Cardiac muscle cell (in vitro differentiated cells and primary cell): Measurements from ENCODE around the gene PRSS21. TPM values are rescaled to one million over a fixed set of nuclear protein-coding genes. Genes with fewer than 3 reads are reported as not detected.

Experiments
- DNase-seq, 2 donors: peaks; one replicate each; pipeline versions ENCODE4 v3.0.0 to v3.0.0-alpha.2; 2010 to 2017; ENCODE audit warnings: low read depth in 1 of 2, low spot score in 1 of 2
- H3K27ac ChIP-seq: fragments of 200-600 bp; sonication (generic); 2 replicates; pipeline ENCODE4 v1.5.1; 2016
- H3K27me3 ChIP-seq: fragments of 200-600 bp; sonication (generic); 2 replicates; pipeline ENCODE4 v1.6.0; 2016; ENCODE audit warnings: control low read depth
- H3K36me3 ChIP-seq: fragments of 200-600 bp; sonication (generic); 2 replicates; pipeline ENCODE4 v1.5.1; 2016; ENCODE audit warnings: control low read depth
- H3K4me1 ChIP-seq: fragments of 200-600 bp; sonication (generic); 2 replicates; pipeline ENCODE4 v1.8.1; 2017; ENCODE audit warnings: low read depth, mild to moderate bottlenecking, mixed run types
- H3K4me3 ChIP-seq: fragments of 200-600 bp; sonication (generic); 2 replicates; pipeline ENCODE4 v1.5.1; 2016; ENCODE audit warnings: mild to moderate bottlenecking
- H3K9me3 ChIP-seq: fragments of 200-600 bp; sonication (generic); 2 replicates; pipeline ENCODE4 v1.5.1; 2017; ENCODE audit warnings: low read depth, mild to moderate bottlenecking, control low read depth
- CTCF ChIP-seq: IDR thresholded peaks from 2 replicates; pipeline ENCODE4 v1.5.1; 2012; ENCODE audit warnings: low read depth, mild to moderate bottlenecking, low read length
- polyA plus RNA-seq: library from polyadenylated mRNA; unstranded; fragments of >200 nt; fragmentation: Nextera tagmentation; extraction: Ambion mirVana; gene quantifications from 2 replicates; pipeline ENCODE4 v1.2.1, GENCODE V29; 2016
- total RNA-seq: library from RNA; depleted of rRNA; stranded (reverse); fragments of >200 nt; gene quantifications from 2 replicates; pipeline ENCODE4 v1.2.3, GENCODE V29; 2016

The PRSS21 gene
- total and polyA plus RNA-seq, 2 experiments from 2014 or later = not detected

GRCh38 chr16:2842340-2843000 lies 25.4 kb downstream of the PRSS21 start:
- H3K27ac ChIP-seq = no peak overlapping the region
- H3K4me3 ChIP-seq = no peak overlapping the region
- TF ChIP-seq CTCF = peak; percentile 47
- no peaks in the 10 kb centered on the region for H3K4me1 ChIP-seq
- peaks cover 5% of the 10 kb centered on the region for H3K27me3 ChIP-seq
- H3K36me3 ChIP-seq = no peaks in the 10 kb centered on the region
- no peaks in the 10 kb centered on the region for H3K9me3 ChIP-seq
- DNase-seq = peak; percentile 14 to 54

- Histone ChIP-seq H3K4me1 (no peaks in the 10 kb centered on the region), H3K4me3 (no peak overlapping the region), H3K27me3 (peaks cover 5% of the 10 kb centered on the region), H3K27ac (no peak overlapping the region), H3K36me3 (no peaks in the 10 kb centered on the region), H3K9me3 (no peaks in the 10 kb centered on the region)
- no peak for TF ChIP-seq CTCF
- DNase-seq = no peak
These were observed 26.5 kb downstream of the PRSS21 start for GRCh38 chr16:2843526-2843925.

GRCh38 chr16:2845116-2845515 lies 28.1 kb downstream of the PRSS21 start:
- Histone ChIP-seq H3K27me3 (peaks cover 9% of the 10 kb centered on the region), H3K36me3 (no peaks in the 10 kb centered on the region), H3K9me3 (no peaks in the 10 kb centered on the region), H3K4me1 (no peaks in the 10 kb centered on the region), H3K4me3 (no peak overlapping the region), H3K27ac (no peak overlapping the region)
- no peak for DNase-seq
- no peak for TF ChIP-seq CTCF

GRCh38 chr16:2846511-2847310 lies 29.7 kb downstream of the PRSS21 start:
- Histone ChIP-seq H3K4me1 (no peaks in the 10 kb centered on the region), H3K9me3 (no peaks in the 10 kb centered on the region), H3K4me3 (no peak overlapping the region), H3K27me3 (peaks cover 9% of the 10 kb centered on the region), H3K27ac (no peak overlapping the region), H3K36me3 (no peaks in the 10 kb centered on the region)
- peak in 1 of 2 donors; percentile 16 for DNase-seq
- no peak for TF ChIP-seq CTCF

- peaks cover 7% of the 10 kb centered on the region for H3K27me3 ChIP-seq
- TF ChIP-seq CTCF = no peak
These were observed 32.1 kb downstream of the PRSS21 start for GRCh38 chr16:2848933-2849725.

More at GRCh38 chr16:2848933-2849725, 32.1 kb downstream of the PRSS21 start:
- no peaks in the 10 kb centered on the region for H3K9me3 ChIP-seq
- no peak overlapping the region for H3K4me3 ChIP-seq
- no peak overlapping the region for H3K27ac ChIP-seq
- no peaks in the 10 kb centered on the region for H3K36me3 ChIP-seq
- DNase-seq = no peak
- no peaks in the 10 kb centered on the region for H3K4me1 ChIP-seq
